Progenitor cell of endocrine pancreas (in vitro differentiated cells): Measurements from ENCODE around the gene ST7. TPM values are rescaled to one million over a fixed set of nuclear protein-coding genes. Genes with fewer than 3 reads are reported as not detected.
"Not testable (repeated sequence)": the region's sequence is repeated elsewhere in the genome, so short reads cannot be mapped to it uniquely, and the experiment has no call there.

Experiments
- DNase-seq: peaks from one replicate; pipeline ENCODE4 v3.0.0; 2021; ENCODE audit warnings: low spot score; ENCODE audit not compliant: unreplicated experiment
- H3K27ac Mint-ChIP-seq: 2 replicates; pipeline ENCODE4 v1.8.0; 2021; ENCODE audit warnings: mild to moderate bottlenecking, moderate library complexity, mixed read lengths
- H3K27me3 Mint-ChIP-seq: 2 replicates; pipeline ENCODE4 v1.8.0; 2021; ENCODE audit warnings: mixed read lengths
- H3K36me3 Mint-ChIP-seq: 2 replicates; pipeline ENCODE4 v1.8.0; 2022; ENCODE audit warnings: mixed read lengths; ENCODE audit not compliant: insufficient read depth
- H3K4me1 Mint-ChIP-seq: 2 replicates; pipeline ENCODE4 v1.8.0; 2021; ENCODE audit warnings: low read depth, mixed read lengths
- H3K4me3 Mint-ChIP-seq: 2 replicates; pipeline ENCODE4 v1.8.0; 2021; ENCODE audit warnings: low read depth, mild to moderate bottlenecking, moderate library complexity, mixed read lengths
- H3K9me3 Mint-ChIP-seq: 2 replicates; pipeline ENCODE4 v1.8.0; 2021; ENCODE audit warnings: low read depth, mixed read lengths
- CTCF ChIP-seq: fragments of 200-600 bp; sonication (generic); IDR thresholded peaks from one replicate; pipeline ENCODE4 v1.5.0; 2021; ENCODE audit warnings: antibody characterized with exemption, mild to moderate bottlenecking; ENCODE audit not compliant: unreplicated experiment
- total RNA-seq: library from RNA; stranded (reverse); gene quantifications from 2 replicates; pipeline ENCODE4 v1.2.1, GENCODE V29; 2021

The ST7 gene
- total RNA-seq, 1 donor from 2014 or later: 24.8 TPM

- no peaks in the 10 kb centered on the region for H3K27me3 Mint-ChIP-seq
- no peak for DNase-seq
- H3K4me3 Mint-ChIP-seq: no peak overlapping the region
- peaks cover 2% of the 10 kb centered on the region for H3K4me1 Mint-ChIP-seq
- no peaks in the 10 kb centered on the region for H3K36me3 Mint-ChIP-seq
- H3K27ac Mint-ChIP-seq: no peak overlapping the region
- no peaks in the 10 kb centered on the region for H3K9me3 Mint-ChIP-seq
- TF ChIP-seq CTCF: no peak
Measured at GRCh38 chr7:117023325-117023854, 70.1 kb downstream of the ST7 start.

DNA sequence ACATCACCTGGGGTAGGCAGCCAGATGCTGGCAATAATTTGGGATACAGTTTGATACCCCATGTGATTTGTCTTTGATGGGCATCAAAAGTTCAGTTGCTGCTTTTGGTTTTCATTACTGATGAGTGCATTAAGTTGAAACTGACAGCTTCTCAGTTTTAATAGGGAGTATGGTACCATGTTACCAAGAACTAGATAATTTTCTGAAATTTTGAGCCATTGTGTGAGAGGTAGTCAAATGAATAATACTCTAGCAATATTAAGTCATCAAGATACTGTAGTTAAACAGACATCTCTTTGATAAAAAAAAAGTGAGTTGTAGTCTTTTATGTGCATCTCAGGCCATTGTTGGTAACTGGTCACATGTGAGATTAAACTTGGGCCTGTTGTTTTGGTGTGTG lies 71.5 kb downstream of the ST7 start:
- H3K4me3 Mint-ChIP-seq: no peak overlapping the region
- no peaks in the 10 kb centered on the region for H3K27me3 Mint-ChIP-seq

DNA sequence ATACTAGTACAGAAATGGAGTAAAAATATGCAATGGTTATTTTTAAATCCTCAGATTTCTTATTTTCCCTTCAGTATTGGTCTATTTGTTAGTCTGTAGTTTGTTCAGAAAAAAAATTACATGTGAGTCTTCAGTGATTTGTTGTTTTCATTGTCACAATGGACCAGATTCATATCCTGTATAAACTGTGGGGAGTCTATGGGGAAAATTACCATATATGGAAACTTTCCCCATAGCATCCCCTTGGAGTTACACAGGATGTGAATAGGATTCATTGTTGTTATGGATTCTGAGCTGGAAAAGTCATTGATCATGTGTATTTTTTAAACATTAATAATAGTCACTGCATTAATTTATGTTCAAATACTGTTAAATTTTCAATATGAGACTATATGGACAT lies 72.6 kb downstream of the ST7 start:
- peaks cover 12% of the 10 kb centered on the region for H3K9me3 Mint-ChIP-seq
- peaks cover 2% of the 10 kb centered on the region for H3K4me1 Mint-ChIP-seq
- no peak overlapping the region for H3K27ac Mint-ChIP-seq
- TF ChIP-seq CTCF: no peak
- no peak for DNase-seq
- no peaks in the 10 kb centered on the region for H3K27me3 Mint-ChIP-seq
- peaks cover 10% of the 10 kb centered on the region for H3K36me3 Mint-ChIP-seq
- H3K4me3 Mint-ChIP-seq: no peak overlapping the region

More for the DNA sequence above, 71.5 kb downstream of the ST7 start:
- no peak overlapping the region for H3K27ac Mint-ChIP-seq
- DNase-seq: no peak
- peaks cover 8% of the 10 kb centered on the region for H3K9me3 Mint-ChIP-seq
- H3K4me1 Mint-ChIP-seq: peaks cover 2% of the 10 kb centered on the region
- no peak for TF ChIP-seq CTCF
- H3K36me3 Mint-ChIP-seq: peaks cover under 1% of the 10 kb centered on the region

DNA sequence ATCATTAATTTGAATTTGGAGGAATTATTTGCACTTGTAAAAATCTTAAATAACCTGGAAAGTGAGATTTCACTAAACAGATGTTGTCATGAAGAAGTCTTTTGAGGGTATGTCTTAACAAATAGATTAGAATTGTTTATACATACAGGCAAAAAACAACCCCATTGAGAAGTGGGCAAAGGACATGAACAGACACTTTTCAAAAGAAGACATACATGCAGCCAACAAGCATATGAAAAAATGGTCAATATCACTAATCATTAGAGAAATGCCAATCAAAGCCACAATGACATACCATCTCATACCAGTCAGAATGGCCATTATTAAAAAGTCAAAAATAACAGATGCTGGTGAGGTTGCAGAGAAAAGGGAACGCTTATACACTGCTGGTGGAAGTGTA lies 77.0 kb downstream of the ST7 start:
- not testable (repeated sequence) for H3K27me3 Mint-ChIP-seq, H3K27ac Mint-ChIP-seq, H3K4me1 Mint-ChIP-seq, H3K4me3 Mint-ChIP-seq, DNase-seq
- peaks cover 12% of the 10 kb centered on the region for H3K36me3 Mint-ChIP-seq
- peaks cover 13% of the 10 kb centered on the region for H3K9me3 Mint-ChIP-seq

GRCh38 chr7:117030793-117031192 lies 77.5 kb downstream of the ST7 start:
- not testable (repeated sequence) for H3K27me3 Mint-ChIP-seq, H3K4me3 Mint-ChIP-seq, DNase-seq, H3K4me1 Mint-ChIP-seq, H3K27ac Mint-ChIP-seq
- Mint-ChIP-seq H3K9me3 (peaks cover 13% of the 10 kb centered on the region), H3K36me3 (peaks cover 12% of the 10 kb centered on the region)

DNA sequence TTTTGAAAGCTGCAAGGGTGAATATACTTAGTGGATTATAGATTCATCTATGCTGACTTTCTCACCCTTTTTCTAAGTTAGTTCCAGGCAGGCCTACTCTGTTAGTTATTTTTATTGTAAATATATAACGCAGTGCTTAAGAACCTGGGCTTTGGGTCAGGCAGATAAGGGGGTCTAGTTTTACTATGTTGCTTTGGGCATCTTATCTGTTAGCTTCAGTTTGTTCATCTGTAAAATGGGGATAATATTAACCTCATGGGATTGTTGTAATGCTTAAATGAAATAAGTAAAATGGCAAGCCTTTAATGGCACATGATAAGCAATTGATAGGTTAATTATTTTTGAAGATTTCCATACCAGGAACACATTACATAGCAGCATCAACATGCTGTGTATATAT lies 79.5 kb downstream of the ST7 start:
- H3K9me3 Mint-ChIP-seq: peaks cover 13% of the 10 kb centered on the region
- H3K27me3 Mint-ChIP-seq: no peaks in the 10 kb centered on the region
- no peak for TF ChIP-seq CTCF
- no peak for DNase-seq
- H3K36me3 Mint-ChIP-seq: peaks cover 12% of the 10 kb centered on the region
- H3K4me3 Mint-ChIP-seq: no peak overlapping the region
- peaks cover 9% of the 10 kb centered on the region for H3K4me1 Mint-ChIP-seq
- no peak overlapping the region for H3K27ac Mint-ChIP-seq
